GM18868 (cell line): ENCODE measurements around the gene SCAND1.
A peak's percentile ranks its signal among the peaks of the same experiment; 100 is the strongest.
"Not testable (repeated sequence)": the region's sequence is repeated elsewhere in the genome, so short reads cannot be mapped to it uniquely, and the experiment has no call there.

Source experiments
- ATAC-seq: cut with Tn5 transposase; IDR thresholded peaks from one replicate; pipeline ENCODE4 v1.9.1; 2021; ENCODE audit warnings: mild to moderate bottlenecking, moderate library complexity; ENCODE audit not compliant: unreplicated experiment

The SCAND1 gene

DNA sequence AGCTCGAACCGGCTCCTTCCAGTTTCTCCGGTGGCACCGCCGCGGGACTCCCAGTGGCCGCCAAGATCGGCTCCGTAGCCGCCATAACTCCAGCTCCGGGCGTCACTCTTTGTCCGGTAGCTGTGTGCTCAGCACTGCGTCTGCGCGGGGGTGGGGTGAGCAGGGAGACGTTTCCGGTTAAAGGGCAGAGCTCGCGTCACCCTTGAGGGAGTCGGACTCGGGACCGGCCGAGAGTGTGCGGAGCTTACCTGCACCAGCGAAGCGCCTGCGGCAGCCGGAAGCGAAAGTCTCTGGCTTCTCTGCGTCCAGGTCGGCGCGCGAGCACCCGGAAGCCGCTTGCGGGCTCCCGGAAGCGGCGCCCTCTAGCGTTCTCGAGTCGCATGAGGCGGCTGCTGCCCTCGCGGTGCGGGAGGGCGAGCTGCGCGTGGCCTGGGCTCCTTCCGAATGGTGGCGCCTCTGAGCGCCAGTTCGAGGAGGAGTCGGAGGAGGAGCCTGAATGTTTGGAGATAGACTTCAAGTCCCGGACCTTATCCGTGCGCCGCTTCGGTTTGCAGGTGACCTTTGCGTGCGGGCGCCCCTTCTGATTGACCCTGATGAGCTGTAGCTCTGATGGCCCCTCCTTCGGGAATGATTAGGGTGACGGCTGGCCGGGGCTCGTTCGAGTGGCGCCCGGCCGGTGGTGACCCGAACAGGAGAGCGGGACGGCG lies at the start of gene SCAND1:
Gene SCAND1 (minus strand): TSS at position 303 of the 707 bp plus-strand sequence. CDS start 218 bp downstream, at position 85.
- ATAC-seq = peak; percentile 84

DNA sequence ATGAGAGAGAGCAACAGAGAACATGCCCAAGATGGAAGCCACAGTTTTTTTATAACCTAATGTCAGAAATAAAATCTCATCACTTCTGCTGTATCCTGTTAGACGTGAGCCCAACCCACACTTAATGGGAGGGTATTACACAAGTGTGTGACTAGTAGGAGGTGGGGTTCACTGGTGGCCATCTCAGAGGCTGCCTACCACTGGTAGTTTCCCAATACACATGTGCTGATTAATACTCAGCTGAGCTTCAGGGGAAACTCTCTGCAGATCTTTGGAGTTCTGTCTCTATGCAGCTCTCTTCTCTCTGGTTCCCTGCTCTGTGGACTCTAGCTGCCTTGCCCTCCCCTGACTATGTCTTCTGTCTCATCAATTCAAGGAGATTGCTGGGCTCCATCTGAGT lies 49.7 kb upstream of the SCAND1 start:
- no peak for ATAC-seq

DNA sequence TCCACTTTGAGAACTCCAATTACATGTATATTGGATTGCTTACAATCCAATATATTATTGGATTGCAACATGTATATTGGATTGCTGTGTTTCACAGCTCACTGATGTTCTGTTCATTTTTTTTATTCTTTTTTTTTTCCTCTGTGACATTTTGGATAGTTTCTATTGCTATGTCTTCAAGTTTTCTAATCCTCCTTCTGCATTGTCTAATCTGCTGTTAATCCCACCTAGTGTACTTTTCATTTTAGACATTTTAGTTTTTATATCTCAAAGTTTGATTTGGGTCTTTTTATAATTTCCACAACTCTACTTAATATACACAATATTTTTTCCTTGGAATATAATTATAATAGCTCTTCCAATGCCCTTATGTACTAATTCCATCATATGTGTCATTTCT lies 48.6 kb upstream of the SCAND1 start:
- no peak for ATAC-seq

DNA sequence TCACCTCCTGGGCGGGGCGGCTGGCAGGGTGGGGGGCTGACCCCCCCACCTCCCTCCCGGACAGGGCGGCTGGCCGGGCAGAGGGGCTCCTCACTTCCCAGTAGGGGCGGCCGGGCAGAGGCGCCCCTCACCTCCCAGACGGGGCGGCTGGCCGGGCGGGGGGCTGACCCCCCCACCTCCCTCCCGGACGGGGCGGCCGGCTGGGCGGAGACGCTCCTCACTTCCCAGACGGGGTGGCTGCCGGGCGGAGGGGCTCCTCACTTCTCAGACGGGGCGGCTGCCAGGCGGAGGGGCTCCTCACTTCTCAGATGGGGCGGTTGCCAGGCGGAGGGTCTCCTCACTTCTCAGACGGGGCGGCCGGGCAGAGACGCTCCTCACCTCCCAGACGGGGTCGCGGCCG lies 47.0 kb upstream of the SCAND1 start:
- not testable (repeated sequence) for ATAC-seq

DNA sequence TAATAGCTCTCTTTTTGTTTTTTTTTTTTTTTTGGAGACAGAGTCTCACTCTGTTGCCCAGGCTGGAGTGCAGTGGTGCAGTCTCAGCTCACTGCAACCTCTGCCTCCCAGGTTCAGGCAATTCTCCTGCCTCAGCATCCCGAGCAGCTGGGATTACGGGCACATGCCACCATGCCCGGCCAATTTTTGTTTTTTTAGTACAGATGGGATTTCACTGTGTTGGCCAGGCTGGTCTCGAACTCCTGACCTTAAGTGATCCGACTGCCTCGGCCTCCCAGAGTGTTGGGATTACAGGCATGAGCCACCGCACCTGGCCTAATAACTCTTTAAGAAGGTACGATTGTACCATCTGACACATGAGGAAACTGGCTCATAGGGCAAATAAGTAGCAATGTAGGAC lies 42.2 kb upstream of the SCAND1 start:
- not testable (repeated sequence) for ATAC-seq

DNA sequence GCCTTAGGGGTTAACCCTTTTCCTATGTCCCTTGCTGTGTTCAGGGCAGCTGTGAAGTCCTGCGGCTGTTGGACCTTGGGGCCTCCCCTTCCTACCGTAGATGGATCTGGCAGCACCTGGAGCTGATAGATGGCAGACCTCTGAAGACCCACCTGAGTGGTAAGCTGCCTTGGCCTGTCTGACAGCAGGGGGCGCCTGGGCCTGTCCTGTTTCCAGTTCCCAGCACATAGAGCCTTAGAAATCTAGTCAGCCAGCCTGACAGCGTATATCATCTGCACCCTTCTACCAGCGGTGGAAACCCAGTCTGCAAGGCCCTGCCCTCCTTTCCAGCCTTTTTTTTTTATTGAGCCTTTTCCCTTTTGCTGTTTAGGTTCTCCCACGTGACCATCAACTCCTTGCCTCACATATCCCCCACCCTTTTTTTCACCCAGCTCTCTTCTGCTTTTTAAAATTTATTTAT lies 40.7 kb upstream of the SCAND1 start:
- no peak for ATAC-seq

DNA sequence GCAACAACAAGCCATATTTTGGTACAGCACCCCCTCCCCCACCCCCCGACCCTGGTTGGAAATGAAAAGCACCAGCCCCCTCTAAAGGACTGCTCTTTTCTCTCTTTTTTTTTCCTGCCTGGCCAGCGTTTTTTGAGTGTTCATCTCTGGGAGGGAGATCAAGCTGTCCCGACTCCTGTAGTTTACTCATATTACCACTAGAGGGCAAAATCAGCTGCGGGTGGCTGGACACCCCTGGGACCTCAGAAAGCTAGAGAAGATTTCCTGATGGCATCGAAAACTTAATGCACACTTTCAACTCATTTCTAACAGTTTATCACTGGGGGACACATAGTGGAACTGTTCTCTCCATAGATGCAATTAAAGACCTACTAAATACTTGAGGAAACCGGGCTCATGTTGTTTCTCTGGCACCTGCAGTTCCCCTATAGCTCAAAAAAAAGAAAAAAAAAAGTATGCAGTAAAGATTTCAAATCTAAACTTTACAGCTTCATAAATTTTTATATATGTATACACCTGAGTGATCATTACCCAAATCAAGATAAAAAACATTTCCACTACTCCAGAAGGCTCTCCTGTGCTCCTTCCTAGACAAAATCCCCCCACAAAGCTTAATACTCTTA lies 38.5 kb upstream of the SCAND1 start:
- no peak for ATAC-seq

DNA sequence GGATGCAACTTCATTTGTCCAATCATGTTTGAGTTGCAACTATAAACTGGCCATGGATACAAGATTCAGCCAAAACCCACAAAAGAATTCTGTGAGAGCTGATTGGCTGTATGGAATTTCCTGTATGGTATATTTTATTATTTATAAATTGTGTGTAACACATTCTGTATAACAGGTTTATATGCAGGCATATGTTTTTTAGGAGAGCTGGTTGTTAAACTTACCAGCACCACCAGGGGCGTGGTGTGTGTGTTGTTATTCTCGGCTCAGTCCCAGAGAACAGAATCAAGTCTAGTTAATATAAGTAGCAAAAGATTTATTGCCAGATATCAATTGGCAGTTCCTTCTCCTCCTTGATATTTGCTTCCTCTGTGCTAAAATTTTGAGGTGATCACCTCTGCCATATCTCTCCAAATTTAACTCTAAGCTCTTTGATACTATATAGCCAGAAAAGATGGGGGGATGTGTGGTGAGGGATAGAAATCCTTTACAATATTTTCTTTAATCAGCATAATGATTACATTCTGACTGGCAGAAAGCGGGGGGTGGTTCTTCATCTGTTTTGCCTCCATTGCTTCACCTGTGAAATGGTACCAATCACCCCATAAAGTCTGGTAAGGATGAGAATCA lies 37.0 kb upstream of the SCAND1 start:
- ATAC-seq = no peak

DNA sequence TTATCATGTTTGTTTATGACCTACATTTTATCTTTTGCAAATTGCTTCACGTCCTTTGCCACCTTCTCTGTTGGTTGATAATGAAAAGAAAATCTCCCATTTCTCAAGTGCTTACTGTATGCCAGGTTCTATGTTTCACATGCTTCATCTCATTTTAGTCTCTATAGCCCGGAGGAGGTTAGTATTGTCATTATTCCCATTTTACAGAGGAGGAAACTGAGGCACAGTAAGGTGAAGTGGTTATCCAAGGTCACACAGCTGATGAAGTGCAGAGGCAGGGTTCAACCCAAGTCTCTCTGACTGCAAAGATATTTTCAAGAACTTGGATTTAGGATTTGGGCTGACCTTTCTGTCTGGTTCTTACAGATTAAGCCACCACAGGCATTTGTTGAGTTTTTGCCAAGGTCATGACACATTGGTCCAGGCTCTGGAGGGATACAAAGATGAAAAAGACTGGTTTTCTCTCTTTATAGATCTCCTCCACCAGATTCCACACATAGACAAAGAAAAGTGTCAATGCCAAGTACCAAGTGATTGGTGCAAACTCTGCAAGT lies 34.7 kb upstream of the SCAND1 start:
- no peak for ATAC-seq

DNA sequence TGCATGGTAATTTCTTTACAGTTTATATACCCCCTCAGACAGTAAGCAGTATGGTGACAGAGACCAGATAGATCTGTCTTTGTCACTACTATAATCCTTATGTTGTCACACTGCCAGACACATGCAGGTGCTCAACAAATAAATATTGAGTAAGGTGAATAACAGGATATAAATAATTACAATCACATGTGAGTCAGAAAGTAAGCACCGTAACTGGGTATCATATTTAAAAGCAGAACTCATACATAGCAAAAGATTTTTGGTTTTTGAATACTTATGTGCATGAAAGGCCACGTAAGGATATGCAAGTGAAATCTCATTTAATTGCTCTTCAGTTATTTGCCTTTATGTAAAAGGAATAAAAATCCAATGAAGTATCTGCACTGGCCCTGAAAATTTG lies 31.5 kb upstream of the SCAND1 start:
- no peak for ATAC-seq

DNA sequence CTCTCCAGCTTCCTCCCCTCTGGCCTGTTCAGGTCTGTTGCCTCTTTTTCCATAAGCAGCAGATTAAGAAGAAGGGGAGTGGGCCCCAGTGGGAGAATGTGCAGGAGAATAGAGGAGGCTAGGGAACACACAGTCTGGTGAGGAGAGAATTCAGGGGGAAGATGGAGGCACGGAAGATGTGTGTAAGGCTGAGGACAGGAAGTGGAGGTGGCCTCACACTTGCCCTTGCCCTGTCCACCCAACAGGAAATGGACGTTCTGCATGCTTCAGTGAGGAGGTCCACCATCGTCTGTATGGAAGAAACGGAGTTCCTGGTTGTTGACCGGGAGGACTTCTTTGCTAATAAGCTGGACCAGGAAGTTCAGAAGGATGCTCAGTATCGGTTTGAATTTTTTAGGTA lies 30.1 kb upstream of the SCAND1 start:
- no peak for ATAC-seq

DNA sequence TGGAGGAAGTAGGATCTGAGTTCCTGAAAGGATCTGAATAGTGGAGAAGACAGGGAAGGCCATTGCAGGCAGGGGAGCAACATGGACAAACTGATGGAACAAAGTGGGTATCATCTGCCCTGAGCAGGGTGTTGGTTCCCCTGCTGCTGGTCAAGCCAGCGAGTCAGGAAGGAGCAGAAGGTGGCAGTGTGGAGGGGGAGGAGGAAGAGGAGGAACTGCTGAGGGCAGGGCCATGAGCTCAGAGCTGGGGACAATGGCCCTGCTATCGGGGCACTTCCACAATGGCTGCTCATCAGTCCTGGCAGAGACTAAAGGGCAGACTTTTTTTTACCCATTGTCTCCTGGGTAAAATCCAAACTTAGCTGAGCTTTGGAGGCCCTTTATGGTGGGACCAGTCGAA lies 27.7 kb upstream of the SCAND1 start:
- ATAC-seq = no peak

DNA sequence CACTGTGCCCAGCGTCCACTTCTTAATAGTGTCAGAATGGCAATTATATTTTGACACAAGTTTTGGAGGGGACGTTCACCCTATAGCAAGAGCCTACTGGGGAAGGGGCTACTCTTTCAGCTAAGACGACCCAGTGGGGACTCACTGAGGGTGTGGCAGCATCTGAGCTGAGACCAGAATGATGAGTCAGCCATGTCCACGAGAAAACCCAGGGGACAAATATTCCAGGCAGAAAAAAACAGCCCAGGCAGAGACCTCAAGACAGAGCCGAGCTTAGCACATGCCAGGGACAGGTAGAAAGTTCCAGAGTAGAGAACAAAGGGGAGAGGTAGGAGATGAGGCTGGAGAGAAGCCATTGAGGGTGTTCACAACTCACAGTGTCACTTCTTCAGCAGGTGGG lies 25.2 kb upstream of the SCAND1 start:
- ATAC-seq = no peak

DNA sequence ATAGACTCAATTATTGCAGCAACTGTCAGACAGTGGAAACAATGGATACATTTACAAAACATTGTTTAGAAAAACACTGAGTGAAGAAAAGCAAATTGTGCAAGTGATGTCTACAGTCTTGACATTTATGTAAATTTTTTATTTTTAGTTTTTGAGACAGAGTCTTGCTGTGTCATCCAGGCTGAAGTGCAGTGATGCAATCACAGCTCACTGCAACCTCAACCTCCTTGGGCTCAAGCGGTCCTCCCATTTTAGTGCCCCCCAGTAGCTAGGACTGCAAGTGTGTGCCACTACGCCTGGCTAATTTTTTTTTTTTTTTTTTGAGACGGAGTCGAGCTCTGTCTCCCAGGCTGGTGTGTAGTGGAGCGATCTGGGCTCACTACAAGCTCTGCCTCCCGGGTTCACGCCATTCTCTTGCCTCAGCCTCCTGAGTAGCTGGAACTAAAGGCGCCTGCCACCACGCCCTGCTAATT lies 23.8 kb upstream of the SCAND1 start:
- ATAC-seq = no peak

DNA sequence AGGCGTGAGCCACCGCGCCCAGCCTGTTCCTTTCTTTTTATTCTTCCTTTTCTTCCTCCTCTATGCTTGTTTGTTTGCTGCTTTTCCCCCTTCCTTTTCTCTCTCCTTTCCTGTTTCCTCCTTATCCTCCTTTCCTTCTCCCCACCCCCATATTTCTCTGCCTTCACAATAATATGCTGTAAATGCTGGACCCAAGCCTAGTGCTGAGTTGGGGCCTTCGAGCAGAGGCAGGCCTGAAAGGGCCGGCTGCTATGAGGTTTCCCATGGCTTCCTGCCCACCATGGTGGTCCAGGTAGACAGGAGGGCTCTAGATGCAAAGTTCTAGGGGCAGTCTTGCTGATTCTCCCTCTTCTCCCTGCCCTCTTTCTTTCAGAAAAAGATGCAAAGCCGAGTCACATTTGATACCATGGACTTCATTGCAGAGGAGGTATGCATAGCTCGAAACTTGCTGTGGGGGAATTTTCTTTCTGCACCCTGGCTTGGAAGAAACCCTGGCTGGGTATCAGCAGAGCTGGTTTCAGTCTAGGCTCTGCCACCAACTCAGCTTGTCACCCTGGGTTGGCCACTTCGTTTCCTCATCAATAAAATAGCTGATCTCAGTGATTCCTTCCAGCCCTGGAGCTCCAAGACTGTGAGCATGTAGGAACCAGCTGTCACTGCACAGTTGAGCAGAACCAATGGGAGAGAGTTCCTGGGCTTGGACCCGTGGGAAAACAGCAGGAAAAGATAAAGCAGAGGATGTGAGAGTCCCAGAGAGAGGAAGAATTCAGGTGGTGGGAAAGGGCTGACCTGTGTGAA lies 21.5 kb upstream of the SCAND1 start:
- ATAC-seq = no peak

DNA sequence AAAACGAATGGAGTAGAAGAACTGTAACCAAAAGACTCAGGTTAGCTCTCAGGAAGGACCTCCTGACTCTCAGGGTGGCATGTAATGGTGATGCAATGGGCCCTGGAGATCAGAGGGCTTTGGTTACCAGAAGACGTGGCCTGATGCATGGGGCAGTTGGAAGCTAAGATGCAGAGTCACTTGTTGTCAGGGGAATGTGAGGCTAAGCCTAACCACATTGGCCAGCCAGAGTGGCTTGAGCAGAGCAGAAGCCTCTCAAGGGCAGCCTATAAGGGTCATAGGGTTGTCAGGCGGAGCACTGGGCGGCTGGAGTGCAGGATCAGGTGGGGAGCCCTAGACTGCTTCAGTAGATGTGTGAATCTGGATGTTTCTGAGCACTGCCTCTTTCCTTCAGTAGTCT lies 20.0 kb upstream of the SCAND1 start:
- no peak for ATAC-seq

DNA sequence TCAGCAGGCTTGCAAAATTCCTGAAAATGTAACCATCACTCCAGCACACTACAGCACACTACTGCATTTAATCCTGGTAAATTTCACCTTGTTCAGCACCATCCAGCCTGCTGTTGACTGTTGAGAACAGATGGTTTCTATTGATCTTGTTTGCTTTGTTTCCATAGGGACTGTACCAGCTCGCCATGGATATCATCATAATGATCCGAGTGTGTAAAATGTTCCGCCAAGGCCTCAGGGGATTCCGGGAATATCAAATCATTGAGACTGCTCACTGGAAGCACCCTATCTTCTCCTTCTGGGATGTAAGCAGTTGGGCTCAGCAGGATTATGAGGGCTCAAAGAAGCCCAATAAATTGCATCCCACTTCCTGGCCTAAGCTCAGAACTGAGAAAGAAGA lies 18.2 kb upstream of the SCAND1 start:
- no peak for ATAC-seq

DNA sequence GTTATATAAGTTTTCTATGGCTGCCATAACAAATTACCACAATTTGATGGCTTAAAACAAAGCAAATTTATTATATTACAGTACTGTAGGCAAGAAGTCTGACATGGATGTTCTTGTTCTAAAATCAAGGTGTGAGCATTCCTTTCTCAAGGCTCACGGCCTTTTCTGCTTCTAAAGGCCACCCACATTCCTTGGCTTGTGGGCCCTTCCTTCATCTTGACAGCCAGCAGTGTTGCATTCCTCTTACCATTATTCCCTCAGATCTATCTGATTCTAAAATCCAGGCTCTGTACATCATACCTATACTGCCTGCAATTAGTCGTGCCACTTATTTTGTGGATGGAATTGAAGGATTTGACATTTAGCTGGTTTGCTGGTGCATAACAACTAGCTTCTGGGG lies 17.7 kb upstream of the SCAND1 start:
- ATAC-seq = no peak

DNA sequence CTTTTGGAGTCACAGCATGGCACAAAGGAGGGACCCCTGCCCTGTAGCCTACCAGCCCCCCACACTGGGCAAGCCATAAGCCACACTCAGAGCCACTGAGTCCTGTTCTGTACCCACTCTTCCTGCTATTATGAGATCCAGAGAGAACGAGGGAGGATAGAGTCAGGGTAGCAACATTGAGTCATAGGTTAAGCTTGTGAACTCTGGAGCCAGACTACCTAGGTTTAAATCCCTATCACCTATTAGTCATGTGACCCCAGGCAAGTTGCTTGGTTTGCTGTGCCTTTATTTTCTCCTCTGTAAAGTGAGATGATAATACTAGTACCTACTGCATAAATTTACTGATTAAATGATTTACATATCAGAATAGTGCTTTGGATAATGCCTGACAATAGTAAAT lies 14.6 kb upstream of the SCAND1 start:
- ATAC-seq = no peak

DNA sequence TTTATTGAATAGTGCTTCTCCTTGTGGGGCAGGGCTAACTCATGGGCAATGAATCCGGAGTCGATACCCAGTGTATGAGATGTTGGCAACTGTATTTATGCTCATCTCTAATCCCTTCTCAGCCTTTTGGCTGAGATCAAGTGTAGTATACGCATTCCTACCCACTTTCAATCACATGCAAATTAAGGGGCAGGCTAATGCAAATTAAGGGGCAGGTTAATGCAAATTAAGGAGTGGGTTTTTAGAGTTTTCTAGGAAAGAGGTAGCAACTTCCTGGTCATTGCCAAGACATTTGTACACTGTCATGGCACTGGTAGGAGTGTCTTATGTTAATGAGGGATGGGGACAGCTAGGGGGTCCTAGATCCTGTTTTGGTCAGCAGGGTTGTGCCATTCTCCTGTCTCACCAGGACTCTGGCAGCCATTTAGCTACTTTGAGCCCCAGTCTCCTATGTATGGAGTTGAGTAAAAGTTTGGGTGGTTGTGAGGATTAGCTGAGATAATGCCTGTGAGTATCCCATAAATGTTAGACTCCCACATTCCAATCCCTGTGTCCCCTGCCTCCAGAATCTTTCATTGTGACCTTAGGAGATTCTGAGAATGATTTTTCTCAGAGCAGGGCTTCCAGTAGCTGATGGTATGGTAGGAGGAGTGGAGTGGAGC lies 13.8 kb upstream of the SCAND1 start, which contains the start of gene CNBD2:
Gene CNBD2 (plus strand): TSS at position 612 of the 662 bp plus-strand sequence. CDS start 173 bp downstream, outside the sequence.
- no peak for ATAC-seq
